ENCODE data around the gene MBD4.

Gene MBD4

GRCh38 chr3:129462361-129462968, 22.7 kb upstream of the MBD4 start:
- no peak for DNase-seq

- no peak for DNase-seq
Observed at GRCh38 chr3:129461461-129462146, 21.9 kb upstream of the MBD4 start.

GRCh38 chr3:129461022-129461421, 21.3 kb upstream of the MBD4 start:
- DNase-seq: no peak

DNA sequence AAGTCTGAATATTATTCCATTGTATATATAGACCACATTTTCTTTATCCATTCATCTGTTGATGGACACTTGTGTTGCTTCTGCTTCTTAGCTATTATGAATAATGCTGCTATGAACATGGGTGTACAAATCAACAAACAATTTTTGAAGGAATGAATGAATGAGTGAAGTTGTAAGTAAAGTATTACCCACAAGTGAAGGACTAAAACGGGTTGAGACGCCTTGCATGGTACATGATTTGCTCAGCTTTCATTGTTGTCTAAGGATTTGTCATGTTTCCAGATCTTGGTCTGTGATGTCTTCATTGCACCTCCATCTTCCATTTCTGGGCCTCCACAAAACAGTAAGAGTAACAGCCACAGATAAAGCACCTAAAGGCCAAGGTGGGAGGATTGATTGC, 20.8 kb upstream of the MBD4 start:
- no peak for DNase-seq

- DNase-seq: no peak
Observed at GRCh38 chr3:129460155-129460554, 20.4 kb upstream of the MBD4 start.

DNA sequence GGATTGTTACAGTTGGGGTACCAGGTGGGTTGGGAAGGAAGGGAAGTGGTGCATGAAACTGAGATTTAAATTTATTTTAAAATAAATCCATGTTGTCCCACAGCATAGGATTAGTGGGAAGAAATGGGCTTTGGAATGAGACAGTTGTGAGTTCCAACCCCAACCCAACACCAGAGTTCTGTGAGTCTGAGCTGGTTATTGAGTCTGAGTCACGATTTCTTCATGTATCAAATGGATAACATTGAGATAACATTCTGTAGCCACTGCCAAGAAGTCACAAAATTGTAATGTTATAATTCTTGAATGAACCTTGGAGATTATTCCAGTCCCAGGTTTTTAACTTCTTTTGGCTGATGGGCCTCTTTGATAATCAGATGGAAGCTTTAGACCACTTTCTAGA, 14.0 kb upstream of the MBD4 start:
- DNase-seq: no peak

- DNase-seq: no peak
Observed at GRCh38 chr3:129449279-129450115, 9.7 kb upstream of the MBD4 start.

GRCh38 chr3:129448186-129448895, 8.6 kb upstream of the MBD4 start:
- DNase-seq: no peak

GRCh38 chr3:129446926-129447325, 7.2 kb upstream of the MBD4 start:
- no peak for DNase-seq

DNA sequence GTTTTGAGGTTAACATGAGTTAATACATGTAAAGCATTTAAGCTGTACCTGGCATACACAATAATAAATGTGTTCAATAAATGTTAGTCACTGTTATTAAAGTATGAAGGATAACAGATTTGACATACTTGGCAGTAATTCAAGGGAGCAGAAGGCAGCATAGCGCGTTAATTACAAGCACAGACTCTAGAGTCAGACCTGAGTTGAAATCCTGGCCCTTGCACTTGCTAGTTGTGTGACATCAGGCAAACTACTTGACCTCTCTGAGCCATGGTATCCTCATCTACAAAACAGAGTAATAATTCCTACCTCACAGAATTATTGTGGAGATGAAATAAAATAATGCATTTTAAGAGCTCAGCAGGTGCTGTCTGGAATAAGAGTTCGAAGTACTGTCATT, 5.7 kb upstream of the MBD4 start:
- no peak for DNase-seq

DNA sequence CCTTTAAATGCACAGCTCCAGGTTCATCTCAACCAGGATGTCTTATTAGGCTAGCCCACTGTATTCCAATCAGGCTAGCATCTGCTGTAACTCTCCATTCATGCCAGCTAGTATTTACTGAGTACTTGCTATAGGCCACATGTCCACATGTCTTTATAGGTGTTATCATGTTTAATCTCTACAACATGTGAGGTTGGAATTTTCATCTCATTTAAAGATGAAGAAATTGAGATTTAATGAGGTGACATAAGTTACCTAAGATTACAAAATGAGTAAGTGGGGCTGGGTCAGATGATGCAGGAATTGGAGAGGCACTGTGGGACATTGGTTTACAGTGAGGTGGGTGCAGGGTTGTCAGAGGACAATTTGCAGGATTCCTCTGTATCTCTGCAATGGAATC, 3.2 kb upstream of the MBD4 start:
- DNase-seq: no peak

DNA sequence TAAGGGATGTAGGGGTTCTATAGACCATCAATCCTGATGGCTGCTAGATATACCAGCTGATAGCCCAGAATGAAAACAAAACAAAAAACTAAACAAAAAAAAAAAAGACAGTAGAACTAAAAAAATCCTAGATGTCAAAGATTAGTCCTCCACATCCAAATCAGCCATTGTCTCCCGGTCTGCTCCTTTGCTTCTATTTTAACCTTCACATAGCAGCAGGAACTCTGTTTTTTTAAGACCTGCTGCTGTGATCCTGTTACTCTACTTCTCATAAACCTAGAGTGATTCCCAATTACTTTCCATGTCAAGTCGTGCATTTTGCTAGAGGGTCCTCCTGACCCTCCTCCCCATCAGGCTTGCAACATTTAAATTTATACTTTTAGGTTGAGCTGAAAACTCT, 2.7 kb upstream of the MBD4 start:
- DNase-seq: no peak

GRCh38 chr3:129441782-129442181, 2.0 kb upstream of the MBD4 start:
- no peak for DNase-seq

DNA sequence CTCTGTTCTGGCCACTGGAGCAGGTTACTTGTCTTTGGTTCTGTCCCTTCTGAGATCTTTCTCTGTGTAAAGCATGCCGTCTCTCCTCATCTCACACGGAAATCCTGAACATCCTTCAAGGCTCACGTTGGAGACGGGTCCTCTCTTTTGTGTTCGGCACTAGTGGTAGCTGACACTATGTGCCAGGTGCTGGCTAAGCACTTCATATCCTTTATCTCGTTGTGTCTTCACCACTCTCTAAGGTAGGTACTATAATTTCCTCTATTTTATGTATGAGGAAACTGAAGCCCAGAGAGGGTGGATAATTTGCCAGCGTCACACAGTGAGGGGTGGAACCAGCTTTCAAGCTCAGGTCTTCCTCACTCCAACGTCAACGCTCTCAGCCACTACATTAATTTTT, 1.5 kb upstream of the MBD4 start:
- DNase-seq: peak; percentile 58

GRCh38 chr3:129440618-129441190, 956 bp upstream of the MBD4 start:
- no peak for DNase-seq

DNA sequence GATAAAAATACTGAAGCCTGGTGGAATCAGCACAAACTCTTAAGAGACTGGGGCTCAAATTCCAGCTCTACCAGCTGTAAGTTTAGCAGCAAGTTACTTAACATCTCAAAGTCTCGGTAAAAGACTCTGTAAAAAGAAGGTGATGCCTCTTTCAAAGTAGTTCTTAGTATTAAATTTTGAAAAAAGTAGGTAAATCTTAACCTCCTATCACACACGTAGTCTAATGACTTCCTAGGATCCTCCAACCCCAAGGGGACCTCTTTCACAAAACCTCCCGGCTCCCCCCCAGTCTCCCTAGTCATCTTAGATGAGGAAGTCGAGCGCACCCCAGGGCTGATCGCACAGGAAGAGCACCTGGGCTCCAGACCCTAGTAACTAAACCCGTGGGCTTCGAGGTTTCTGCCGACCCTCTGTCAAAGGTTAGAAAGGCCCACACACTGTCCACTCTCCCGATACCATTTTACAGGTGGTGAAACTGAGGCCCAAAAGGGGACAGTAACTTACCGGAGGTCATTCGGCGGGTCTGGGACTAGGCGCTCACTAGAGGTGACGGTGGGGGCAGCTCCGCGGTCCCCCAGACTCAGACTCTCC, 427 bp downstream of the MBD4 start:
- no peak for DNase-seq

GRCh38 chr3:129435367-129435766, 4.4 kb downstream of the MBD4 start:
- no peak for DNase-seq

- no peak for DNase-seq
Observed at GRCh38 chr3:129434140-129434539, 5.6 kb downstream of the MBD4 start.

DNA sequence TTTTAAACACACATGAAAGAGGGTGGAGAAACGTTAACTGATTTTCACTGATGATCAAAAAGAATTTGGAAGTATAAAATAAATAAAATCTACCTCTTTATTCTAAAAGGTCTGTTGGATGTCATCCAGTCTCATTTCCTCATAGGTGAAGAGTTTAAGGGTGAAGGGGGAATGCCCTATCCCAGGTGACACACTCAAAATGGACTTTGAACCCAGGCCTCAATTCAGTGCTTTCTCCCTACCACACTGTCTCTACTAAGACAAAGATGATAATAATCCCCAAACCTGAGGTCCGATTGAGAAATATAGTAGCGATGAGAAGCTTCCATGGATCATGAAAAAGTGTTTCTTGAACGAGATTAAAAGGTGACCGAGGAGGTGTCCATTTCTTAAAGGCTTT, 6.2 kb downstream of the MBD4 start:
- DNase-seq: no peak

- DNase-seq: no peak
Observed at GRCh38 chr3:129432671-129433070, 7.1 kb downstream of the MBD4 start.

- DNase-seq: no peak
Observed at GRCh38 chr3:129432036-129432435, 7.7 kb downstream of the MBD4 start.

DNA sequence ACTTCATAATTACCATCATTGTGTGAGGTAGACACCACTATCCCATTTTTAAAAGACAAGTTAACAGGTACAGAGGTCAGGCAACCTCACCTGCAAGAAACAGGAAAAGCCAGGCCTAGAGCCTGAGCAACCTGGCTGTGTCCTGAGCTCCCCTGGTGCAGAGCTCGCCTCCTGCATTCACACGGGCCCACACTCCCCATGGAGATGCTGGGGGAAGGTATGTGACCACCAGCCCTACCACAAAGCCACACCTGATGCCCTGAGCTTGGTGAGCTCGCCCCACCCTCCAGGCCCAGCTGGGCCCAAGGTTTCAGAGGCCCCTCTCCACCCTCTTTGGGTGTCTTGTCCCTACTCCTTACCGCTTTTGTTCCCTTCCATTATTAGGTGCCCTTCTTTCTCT, 10.1 kb downstream of the MBD4 start:
- DNase-seq: no peak

DNA sequence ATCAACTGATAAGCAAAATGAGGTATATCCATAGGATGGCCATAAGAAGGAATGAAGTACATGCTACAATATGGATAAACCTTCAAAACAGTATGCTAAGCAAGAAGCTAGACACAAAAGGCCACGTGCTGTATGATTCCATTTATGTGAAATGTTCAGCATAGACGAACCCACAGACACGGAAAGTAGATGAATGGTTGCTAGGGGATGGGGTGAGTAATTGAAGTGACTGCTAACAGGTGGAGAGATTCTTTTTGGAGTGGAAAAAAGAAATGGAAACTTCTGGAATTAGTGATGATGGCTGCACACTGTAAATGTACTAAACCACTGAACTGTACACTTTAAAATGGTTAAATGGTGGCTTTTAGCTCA, 10.7 kb downstream of the MBD4 start:
- DNase-seq: no peak

Data from activated CD8-positive, alpha-beta memory T cell treated with anti-CD3 and anti-CD28 coated beads for 24 hours (primary cell).